SKM-1 (cell line): ENCODE data around the gene SLC2A6.

Source experiments
- DNase-seq: peaks from one replicate; lab custom pipeline; 2025; ENCODE audit not compliant: unreplicated experiment; lab: John Stamatoyannopoulos, UW

SLC2A6 gene

DNA sequence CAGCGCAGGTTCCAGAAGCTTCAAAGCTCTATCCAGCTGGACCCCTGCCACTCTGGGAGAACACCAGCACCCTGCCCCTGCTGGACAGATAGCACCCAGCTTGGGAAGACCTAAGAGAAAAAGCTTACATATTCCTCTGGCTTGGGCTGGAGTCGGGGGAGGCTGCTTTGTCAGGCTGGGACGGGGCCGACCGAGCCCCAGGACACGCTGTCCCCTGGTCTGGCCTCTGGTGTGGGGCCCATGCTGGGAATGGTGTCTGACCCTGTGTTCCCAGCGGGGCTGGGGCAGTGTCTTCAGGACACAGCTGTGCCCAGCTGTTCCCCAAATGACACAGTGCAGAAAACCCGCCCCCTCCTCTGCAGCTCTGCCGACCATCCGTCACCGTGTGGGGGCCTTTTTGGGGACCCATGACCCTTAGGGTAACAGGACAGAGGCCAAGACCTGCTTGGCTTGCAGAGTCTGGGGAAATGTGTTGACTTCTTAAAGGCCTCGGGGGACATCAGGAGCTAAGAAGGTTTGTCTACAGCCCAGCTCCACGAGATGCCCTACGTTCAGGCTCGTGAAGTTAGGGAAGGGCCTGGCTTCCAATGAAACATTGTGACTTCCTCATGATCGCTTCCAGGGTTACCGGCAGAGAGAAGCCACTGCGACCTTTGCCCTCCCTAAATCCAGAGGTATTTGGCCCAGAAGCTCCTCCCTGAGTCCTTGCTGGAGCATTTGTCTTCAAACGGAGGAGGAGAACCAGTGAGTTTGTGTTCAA lies 20.4 kb upstream of the SLC2A6 start:
- DNase-seq: no peak

DNA sequence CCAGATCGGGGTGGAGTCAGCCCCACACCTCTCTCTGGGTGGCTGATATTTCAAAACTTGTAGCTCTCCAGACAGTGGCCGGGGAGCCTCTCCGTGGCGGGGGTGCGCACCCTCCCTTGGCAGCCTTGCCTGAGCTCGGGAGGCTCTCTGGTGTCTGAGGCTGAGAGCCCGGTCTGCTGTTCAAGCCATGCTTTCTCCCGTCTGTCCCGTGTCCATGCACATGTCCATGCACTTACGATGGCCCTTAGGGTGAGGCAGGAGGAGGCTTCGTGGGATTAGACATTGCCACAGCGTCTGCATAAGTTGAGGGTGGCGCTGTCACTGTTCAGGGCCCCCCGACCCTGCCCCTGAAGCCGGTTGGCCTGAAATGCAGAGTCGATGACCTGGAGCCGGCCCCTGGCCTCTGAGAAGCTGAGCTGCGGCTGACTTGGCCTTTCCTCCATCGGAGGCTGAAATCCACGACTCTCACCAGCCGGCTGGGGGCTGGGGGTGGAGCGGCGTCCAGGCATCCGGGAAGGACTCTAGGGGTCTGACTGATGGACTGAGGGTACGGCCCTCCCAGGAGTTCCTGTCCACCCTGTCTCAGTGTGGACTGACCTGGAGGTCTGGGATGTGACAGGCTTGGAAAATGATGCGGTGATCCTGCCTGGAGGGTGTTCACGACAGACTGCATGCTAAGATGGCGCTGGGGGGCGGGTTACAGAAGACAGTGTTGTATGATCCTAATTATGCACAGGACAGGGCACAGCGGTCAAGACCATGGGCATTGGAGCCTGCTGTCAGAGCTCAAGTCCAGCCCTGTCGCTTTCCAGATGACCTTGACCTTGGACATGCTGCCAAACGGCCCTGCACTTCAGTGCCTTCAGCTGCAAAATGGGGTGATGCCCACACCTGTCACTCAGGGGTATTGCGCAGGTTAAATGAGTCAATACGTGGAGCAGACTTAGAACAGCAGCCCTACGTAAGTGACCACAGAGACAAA lies 18.3 kb upstream of the SLC2A6 start:
- DNase-seq: no peak

DNA sequence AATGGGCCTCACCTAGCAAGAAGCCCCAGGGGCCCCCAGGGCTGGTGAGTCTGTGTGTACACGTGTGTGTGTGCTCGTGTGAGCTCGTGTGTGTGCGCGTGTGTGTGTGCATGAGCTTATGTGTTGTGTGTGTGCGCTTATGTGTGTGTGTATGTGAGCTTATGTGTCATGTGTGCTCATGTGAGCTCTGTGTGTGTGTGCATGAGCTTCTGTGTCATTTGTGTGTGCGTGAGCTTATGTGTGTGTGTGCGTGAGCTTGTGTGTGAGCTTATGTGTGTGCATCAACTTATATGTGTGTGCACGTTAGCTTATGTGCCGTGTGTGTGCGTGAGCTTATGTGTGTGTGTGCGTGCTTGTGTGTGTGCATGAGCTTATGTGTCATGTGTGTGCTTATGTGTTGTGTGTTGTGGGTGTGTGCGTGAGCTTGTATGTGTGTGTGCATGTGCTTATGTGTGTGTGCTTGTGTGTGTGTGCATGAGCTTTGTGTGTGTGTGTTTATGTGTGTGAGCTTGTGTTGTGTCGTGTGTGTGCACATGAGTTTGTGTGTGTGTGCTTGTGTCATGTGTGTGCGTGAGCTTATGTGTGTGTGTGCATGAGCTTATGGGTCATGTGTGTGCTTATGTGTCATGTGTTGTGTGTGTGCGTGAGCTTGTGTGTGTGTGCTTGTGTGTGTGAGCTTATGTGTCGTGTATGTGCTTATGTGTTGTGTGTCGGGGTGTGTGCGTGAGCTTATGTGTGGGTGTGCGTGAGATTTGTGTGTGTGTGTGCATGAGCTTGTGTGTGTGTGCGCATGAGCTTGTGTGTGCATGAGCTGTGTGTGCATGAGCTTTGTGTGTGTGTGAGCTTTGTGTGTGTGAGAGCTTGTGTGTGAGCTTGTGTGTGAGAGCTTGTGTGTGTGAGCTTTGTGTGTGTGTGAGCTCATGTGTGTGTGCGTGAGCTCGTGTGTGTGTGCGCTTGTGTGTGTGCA lies 16.7 kb upstream of the SLC2A6 start:
- no peak for DNase-seq

DNA sequence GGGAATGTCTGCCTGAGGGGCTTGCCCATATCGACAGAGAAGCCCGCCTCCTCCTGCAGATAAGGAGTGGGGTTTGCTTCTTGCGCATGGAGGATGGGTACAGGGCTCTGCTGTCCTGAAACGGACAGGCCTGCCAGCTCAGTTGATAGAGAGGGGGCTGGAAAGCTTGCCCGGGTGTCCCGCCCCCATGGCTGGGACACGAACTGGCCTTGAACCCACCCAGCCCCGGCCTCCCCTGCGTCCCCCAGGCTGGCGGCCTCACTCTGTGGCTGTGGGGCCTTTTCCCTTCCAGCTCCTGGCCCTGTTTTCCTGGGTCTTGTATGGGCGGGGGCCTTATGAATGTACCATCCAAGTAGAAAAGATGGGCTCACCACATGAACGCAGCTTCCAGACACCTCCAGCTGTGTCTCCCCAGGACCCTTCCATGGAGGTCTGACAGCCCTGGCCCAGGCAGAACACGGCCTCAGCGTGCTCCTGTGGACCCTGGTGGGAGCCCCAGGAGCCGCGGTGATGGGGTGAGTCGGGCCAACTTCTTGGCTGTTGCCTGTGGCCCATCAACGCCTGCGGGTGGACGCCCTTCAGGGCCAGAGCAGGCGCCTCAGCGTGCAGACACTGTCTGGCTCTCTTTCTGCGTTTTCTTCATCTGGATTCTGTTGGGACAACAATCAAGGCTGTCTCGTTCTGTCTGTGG lies 15.9 kb upstream of the SLC2A6 start:
- DNase-seq: no peak

DNA sequence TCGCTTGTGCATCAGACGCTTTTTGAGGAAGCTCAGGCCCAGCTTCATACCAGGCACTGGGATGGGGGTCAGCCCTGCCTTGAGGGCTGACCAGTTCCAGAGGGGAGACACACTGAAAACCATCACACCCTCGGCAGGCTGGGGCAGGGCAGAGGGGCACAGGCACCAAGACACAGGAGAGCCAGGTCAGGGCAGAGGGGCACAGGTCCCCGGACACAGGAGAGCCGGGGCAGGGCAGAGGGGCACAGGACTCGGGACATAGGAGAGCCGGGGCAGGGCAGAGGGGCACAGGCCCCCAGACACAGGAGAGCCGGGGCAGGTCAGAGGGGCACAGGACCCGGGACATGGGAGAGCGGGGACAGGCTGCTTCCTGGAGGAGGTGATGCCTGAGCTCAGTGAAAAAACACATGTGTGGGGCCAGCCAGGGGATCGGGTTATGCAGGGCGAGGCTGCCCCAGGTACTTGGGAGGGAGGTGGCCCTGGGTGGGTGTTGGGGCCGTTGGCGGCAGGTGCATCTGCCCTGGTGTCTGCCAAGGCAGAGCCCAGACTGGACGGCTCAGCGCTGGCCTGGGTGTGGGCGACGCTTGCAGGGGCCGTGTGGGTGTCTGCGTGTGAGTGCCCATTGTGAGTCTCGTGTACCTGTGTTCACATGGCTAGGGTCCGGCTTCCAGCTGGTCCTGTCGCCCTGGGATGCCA lies 15.1 kb upstream of the SLC2A6 start:
- no peak for DNase-seq

DNA sequence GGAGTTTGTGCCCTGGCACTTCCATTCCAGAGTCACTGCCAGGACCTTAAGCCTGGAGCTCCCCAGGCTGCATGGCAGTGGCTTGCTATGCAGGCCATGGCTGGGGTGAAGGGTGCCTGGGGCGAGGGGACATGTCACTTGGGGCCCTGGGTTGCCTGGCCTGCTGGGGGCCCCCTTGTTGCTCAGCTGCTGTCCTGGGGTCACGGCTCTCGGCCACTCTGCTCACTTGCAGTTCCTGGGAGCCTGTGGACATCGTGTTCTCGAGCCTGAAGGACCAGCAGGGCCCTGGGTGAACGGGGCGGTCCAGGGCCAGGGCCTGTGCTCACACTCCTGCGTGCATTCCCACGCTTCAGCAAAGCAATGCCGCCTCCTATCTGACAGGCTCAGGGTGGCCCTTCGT lies 14.5 kb upstream of the SLC2A6 start:
- no peak for DNase-seq

DNA sequence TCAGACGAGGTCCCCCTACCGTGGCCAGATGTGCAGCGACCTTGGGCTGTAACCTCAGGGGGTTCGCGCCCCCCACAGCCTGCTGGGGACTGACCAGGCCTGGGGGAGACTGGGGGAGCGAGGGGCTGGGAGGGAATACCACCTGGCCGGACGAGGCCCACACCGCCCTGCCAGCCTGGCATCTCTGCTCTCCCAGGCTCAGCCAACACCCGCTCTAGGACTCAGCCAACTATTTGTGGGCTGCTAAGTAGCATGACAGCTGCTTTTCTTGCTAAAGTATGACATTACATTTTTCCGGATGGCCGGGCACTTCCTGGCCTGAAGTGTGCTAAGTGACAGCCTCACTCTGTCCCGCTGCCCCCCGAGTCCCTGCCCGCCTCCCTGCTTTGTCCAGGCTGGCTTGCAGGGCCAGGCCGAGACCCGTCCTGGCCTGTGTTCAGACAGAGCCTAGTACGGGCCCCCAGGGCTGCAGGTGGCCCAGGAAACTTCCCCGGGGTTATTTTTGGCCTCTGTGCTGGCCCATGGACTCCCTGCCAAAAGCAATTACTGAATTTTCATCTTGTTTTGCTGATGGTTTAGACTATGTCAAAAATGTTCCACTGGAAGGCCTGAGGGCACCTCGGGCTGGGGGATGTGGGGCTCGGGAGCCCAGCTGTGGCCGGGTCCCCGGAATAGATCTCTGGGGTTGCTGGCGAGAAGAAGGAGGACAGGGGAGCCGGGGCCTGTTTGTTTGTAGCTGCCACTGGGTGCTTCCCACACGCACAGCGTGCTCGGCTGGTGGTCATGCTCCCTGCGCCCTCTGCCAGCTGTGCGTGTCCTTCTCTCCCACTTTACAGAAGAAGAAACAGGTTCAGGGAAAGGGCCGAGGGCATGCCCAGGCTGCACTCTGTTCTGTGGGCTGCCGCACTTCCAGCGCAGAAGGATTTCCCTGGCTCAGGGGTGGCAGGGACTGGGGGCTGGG lies 13.4 kb upstream of the SLC2A6 start:
- DNase-seq: no peak

DNA sequence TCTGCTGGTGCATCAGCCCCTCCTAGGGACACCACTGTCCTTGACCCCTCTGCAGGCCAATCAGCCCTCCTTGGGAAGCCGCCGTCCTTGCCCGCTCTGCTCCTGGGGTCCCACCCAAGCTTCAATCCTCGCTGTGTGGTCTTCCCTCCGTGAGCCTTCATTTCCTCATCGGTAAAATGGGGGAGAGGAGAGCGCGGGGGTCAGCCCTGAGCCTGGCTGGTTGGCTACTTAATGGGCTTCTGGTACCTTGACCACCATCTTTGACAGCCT lies 12.7 kb upstream of the SLC2A6 start:
- no peak for DNase-seq

DNA sequence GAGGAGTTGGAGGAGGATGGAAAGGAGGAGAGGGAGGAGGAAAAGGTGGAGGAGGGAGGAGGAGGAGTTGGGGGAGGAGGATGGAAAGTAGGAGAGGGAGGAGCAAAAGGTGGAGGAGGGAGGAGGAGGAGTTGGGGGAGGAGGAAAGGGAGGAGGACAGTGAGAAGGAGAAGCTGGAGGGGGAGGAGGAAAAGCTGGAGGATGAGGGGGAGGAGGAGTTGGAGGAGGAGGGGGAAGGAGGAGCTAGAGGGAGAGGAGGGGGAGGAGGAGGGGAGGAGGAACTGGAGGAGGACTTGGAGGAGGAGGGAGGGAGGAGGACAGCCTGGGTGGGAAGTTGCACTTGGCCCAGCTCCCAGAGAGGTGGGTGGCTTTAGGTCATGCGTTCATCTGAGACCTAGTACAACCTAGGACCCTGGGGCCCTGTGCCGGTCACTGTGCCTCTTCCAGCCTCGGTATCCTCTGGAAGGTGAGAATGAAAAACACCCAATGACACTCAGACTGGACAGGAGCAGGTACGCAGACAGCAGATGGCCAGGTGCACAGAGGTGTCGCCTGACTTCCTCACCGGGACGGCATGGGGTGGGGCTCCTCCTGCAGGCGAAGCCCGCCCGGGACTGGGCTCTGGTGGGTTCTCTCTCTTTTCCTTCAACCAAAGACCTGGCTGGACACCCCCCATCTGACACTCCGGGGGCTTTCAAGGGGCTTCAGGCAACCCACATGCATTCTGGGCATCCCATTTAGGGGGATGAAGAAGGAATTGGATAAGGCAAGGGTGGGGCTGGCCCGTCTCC lies 12.2 kb upstream of the SLC2A6 start:
- DNase-seq: no peak

DNA sequence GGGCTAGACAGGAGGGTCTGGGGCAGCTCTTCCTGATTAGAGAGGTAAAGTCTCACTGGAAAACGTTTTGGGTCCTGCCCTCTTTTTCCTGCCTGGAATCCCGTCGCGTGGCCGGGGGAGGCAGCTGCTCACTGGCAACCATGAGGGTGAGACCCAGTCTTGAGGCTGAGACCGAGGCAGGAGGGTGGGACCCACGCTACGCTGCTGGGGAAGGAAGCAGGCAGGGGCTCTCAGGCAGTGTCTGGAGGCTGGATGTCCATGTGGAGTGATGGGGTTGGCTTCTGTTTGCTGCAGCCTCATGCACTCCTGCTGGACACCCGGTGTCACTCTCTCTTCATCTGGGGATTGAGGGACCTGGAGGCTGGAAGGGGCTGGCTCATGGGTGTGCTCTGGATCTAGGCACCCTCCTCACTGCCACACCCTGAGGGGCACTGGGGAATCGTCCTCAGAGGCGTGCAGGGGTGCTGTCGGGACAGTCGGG lies 11.3 kb upstream of the SLC2A6 start:
- DNase-seq: no peak

DNA sequence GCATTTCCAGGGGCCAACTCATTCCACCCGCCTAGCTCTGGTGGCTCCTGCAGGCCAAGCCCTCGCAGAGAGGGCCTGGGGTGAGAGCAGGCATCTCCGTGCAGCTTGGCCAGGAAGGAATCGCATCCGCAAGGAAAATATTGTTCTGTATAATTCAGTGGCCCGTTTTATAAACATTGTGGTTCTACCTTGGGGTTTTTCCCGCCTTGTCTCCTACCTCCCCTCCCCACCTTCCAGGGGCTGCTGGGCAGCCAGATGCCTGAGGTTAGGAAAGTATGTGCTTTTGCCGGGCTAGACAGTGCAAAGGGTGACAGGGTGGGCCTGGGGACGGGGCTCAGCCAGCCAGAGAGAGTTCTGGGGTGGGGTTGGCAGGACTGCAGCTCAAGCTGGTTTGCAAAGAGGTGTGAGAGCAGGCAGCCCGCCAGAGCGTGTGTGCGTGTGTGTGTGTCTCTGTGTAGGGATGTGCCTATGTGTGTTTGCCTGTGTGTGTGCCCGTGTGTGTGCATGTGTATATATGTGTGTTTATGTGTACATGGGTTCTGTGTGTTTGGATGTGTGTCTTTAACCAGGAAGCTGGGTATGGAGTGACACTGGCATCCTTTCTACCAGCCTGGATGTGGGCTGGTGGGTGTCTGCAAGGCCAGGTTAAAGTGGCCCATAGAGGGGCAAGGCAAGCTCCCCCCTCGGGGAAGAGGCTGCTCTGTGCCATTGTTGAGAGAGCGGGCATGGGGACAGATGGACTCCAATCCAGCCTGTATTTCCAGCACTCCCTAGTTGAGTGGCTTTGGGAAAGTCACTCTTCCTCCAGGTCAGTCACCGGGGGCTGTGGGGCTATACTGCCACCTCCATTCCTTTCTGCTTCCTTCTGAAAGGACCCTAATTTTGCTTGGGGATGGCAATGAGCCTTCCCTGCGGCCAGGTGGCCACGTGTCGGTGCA lies 10.6 kb upstream of the SLC2A6 start:
- DNase-seq: no peak

DNA sequence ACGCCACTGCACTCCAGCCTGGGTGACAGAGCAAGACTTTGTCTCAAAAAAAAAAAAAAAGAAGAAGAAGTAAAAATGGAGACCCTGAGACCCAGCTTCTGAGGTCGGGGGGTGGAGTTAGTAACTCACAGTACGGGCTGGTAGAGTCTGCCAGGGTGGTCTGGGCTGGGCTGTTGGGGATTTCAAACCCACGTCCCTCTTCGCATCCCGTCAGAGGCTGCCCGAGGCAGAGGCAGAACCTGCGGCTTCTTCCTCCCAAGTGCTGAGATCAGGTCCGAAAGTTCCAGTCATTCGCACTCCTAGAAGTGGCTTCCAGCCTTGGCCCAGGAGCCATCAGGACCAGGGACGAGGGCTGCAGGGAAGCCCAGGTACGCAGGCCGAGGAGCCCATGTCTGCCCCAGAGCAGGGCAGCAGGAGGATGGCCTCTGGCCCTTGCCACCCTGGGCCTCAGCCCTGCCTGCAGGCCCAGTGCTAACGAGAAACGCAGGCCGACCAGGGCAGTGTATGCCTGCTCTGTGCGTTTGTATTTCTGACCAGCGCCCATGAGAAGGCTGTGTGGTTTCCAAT lies 9.9 kb upstream of the SLC2A6 start:
- no peak for DNase-seq

DNA sequence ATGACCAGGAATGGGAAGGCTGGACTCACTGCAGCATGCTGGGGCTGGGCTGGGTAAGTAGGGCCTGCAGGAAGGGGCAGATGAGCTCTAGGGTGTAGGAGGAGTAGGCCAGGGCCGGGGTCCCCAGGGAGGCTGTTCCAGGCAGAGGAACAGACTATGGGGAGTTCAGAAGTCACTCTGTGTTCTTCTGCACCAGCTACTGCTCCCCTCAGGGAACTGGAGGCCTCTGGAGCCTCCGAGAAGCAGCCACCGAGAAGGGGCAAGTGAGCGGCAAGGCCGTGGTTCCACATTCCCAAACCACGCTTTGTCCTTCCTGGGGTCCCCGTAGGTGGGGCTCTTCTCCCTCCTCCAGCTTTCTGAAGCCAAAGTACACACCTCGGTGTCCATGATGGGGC lies 8.4 kb upstream of the SLC2A6 start:
- DNase-seq: no peak

DNA sequence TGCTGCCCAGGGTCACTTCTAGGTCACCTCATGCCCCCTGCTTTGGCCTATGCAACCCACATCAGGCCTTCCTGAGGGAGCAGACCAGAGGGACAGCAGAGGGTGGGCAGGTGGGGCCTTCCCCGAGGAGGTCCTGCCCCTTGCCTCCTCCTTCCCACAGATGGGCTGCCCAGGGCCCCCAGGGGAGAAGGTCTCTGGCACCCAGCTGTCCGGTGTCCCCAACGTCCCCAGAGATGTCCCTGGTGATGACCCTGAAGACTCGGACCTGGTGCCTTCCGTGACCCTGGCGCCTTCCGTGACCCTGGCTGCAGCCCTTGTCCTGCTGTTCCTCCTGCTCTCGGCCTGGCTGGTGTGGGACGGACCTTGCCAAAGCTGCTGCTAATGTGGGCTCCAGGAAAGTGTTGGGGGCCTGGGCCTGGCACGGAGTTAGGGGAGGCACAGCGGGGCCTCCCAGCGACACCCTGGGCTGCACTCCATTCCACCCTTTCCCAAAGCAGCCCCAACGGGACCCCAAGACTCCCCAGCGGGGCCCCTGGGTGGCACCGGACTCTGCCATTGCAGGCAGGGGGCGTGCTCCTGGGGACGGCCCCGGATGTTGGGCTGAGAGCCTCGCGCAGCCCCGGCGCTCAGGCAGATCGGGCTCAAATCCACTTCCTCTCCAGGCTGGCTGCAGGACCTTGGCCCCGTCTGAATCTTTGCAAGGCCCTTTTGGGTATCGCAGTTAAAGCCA lies 6.8 kb upstream of the SLC2A6 start:
- no peak for DNase-seq

DNA sequence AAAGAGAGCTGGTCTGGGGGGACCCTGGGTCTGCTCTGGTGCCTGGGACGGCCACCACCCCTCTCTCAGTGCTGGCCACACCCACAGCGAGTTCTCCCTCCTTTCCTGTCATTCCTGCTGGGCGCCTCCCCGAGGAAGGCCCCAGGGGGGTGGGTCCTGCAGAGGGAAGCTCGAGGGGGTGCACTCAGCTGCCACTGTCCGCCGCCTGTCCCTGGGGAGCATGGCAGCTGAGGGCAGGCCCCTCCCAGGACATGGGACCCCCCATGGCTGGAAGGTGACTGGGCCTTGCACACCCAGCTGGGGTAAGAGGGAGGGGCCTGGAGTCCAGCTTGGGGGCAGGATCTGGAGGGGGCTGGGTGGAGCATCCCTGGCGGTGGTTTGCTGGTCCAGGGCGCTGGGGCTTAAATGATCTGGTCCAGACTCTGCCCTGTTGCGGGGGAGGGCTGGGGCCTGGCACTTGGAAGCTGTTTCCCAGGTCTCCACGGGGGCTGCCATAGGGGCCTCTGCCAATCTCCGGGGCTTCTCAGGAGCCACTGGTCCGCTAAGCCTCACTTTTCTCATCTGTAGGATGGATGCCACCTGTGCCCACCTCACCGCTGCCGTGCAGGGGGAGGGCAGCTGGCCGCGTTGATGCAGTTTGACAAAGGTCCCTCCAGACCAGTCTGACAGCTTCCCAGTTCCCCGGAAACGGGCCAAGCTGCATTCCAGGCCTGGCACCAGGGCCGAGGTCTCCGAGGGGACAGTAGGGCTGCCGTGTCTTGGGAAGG lies 6.0 kb upstream of the SLC2A6 start:
- no peak for DNase-seq
